Activated CD8-positive, alpha-beta memory T cell treated with anti-CD3 and anti-CD28 coated beads, Interleukin-2, amount 50 U/mL, for 48 hours (primary cell): ENCODE results near the gene SNTB2.

Source experiments
- DNase-seq: peaks from one replicate; pipeline ENCODE4 v3.0.0-alpha.2; 2020

Gene SNTB2

DNA sequence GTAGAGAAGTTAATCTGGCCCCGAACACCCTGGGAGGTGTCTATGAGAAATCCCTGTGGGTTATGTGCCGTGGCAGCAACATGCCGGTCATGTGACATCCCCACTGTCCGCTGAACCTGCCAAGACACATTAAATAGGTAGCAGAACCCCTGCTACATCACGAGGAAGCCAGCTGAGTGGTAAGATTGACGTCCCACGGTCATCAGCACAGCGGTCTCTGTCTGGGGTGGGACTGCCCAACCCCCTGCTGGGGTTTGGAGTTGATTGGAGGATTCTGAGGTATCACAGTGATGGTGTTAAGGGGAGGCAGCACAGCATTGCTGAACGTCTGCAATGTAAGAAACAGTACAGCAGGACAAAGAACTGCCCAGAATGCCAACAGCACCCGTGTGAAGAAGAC lies 162.6 kb downstream of the SNTB2 start:
- DNase-seq: no peak

DNA sequence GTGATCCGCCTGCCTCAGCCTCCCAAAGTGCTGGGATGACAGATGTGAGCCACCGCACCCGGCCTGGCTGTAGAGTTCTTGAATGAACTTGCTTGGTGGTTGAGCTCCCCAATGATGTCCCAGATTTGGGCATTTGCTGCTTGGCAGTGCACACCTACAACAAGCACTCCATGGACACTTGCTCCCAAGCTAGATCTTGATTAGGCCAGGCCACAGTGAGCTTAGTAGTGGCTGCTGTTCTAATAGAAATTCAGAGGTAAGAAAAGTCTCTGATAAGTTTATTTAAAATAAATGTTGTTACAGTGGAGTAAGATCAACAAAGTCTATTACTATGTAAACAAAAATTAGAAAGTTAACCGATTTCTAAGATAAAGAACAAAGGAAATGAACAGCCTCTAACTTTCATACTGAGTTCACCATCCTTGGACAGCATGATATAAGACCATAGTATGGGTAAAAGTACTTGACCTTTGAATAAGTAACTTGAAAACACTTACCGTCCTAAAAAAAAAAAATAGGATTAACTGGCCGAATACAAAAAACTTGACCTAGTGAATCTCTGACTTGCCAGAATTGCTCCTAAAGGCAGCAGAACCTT lies 163.7 kb downstream of the SNTB2 start:
- no peak for DNase-seq

DNA sequence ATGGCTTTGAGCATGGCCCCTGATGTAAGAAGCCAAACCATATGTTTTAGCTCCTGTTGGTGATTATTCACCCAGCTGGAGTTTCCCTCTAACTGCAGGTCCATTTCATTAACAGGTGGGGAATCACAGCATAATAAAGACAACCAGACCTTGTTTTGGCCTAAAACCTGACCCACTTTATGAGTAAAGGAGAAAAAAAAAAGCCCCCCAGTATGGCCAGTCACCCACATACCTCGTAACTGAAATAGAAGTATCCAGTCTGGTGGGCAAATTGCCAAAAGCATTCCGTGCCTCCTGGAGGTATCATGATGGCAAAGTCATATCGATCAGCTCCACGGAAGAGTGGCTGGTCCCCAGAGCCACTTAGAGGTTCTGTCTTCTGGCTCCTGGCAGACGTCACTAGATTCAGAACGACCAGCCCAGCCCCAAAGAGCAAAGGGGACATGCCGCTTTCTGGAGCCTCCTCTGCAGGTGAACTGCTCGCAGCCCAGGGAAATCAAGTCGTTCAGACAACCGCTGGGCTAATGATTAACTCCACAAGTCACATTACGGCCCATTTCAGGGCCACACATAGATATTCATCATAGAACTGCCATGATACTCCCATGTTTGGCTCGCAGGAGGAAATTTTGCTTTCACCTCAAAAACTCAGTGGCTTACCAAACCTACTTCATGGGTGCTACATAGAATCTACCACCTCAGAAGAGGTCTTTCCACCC lies 164.5 kb downstream of the SNTB2 start, which contains the start of gene TMED6:
Gene TMED6, minus strand, starts transcription at position 478 of the 719 bp plus-strand sequence. Its CDS starts 33 bp downstream, at position 445.
- no peak for DNase-seq
